HG02623 (cell line): ENCODE results near the gene ODC1.

ENCODE experiments used
- ATAC-seq: cut with Tn5 transposase; IDR thresholded peaks from one replicate; pipeline ENCODE4 v1.9.1; 2021; ENCODE audit warnings: moderate library complexity; ENCODE audit not compliant: unreplicated experiment

ODC1 gene

DNA sequence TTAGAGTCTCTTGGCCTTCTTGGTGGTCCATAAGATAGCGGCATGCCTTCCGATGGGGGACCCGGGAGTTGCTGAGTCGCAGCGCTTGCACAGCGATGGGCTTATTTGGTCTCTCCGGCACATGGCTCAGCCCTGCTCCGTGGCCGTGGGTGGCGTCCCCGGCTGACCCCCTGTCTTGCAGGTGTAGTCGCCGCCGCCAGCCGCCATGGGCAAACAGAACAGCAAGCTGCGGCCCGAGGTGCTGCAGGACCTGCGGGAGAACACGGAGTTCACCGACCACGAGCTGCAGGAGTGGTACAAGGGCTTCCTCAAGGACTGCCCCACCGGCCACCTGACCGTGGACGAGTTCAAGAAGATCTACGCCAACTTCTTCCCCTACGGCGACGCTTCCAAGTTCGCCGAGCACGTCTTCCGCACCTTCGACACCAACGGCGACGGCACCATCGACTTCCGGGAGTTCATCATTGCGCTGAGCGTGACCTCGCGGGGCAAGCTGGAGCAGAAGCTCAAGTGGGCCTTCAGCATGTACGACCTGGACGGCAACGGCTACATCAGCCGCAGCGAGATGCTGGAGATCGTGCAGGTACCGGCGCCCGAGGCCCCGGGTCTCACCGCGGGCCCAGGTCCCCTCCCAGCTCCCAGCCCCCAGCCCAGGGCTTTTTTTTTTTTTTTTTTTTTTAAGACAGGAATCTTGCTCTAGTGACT is 28.4 kb downstream of the ODC1 start:
- no peak for ATAC-seq

DNA sequence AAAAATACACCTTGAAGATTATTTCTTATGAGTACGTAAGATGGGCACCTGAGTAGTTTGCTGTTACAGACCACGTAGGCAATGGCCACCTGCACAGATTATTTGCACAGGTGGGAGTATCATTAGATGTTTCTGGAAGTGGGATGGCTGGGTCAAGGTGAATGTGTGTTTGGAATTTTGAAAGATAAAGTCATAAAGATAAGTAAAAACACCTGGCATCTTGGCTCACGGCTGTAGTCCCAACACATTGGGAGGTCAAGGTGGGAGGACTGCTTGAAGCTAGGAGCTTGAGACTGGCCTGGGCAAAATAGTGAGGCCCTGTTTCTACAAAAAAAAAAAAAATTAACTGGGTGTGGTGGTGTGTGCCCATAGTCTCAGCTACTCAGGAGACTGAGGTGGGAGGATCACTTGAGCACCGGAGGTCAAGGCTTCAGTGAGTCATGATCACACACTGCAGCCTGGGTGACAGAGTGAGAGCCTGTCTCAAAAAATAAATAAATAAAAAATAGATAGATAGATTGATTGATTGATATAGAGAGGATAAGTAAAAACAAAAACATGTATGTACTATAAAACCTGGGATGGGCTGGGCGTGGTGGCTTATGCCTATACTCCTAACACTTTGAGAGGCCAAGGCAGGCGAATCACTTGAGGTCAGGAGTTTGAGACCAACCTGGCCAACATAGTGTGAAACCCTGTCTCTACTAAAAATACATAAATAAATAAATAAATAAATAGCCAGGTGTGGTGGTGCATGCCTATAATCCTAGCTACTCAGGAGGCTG is 30.4 kb downstream of the ODC1 start:
- ATAC-seq: no peak

DNA sequence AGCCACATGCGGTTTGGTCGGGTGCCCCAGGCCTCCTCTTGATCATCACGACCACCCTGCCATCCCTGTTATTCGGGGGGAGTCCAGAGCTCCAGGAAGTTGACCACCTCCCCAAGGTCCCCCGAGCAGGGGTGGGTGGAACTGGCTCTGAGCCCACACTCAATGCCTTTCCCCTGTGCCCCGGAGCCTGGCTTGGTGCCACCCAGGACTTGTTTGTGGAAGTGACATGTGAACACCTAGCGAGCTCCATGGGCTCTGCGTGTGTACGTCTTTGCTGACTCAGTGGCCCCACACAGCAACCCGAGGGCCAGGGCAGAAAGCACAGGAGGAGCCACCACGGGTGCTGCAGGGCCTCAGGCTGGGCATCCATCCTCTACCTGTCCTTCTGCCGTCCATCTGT is 32.5 kb downstream of the ODC1 start:
- ATAC-seq: no peak

DNA sequence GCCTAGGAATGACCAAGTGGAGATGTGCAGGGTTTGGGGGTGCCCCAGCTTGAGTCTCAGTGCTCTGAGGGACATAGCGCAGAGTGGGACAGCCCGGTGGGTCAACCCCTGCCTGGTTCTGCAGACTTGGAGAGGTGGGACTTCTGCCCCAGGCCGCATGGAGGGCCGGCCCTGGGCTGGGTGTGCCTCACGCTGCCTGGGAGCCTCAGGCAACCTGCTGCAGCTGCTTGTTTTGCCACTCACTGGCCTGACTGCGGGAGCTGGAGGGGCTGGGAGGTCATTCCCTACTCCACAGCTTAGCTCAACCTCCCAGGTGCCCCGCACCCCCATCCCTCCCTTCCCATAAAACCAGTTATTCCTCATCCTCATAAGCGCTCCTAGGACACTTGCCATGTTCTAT is 33.1 kb downstream of the ODC1 start:
- ATAC-seq: no peak

DNA sequence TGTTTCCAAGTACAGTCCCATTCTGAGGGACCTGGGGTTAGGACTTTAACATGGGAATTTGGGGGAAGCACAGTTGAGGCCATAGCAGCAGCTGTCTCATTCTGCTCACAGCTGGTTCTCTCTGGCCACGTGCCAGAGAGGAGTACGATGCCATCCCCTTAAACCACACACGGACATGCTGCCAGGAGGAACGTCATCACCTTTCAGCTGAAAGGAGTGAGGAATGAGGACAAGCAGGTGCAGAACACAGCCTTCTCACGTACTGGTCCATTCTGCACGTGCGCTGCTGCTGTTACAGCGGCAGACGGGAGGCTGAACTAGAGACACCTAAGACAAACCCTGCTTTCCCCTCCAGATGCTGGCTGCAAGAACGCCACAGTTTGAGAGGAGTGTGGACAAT is 33.5 kb downstream of the ODC1 start:
- no peak for ATAC-seq

DNA sequence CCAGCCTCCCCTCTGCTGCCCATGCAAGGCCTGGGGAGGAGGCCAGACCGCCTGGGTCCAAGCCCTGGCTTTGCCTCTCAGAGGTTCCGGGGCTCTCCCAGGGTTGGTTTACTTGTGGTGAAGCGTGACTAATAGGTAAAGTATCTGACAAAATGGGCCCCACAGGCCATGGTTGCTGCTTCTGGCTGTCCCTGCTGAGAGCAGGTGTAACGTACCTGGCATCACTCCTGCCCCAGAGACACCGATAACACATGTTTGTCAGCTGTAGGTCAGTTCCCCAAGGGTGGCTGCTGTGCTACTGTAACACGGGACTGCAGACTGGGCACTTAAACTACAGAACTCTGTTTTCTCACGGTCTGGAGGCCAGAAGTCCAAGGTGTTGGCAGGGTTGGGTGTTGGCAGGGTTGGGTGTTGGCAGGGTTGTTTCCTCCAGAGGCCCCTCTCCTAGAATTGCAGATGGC is 34.1 kb downstream of the ODC1 start:
- ATAC-seq: no peak

DNA sequence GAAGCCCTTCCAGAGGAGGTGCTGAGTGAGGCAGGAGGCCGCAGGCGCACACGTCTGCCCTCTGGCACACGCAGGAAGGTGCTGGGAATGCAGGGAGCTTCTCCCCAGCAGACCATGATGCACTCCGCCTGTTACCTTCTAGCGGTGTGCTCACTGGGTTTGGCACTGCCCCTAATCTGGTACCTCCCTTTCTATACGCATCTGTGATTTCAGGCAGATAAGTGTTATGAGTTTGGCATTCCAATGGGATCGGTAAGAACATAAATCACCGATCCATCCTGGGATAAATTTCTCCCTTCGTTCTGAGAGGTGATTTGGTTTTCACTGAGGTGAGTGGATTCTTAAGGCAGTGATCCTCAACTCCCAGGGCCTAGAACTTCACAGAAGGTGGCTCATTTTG is 34.6 kb downstream of the ODC1 start:
- ATAC-seq: no peak

DNA sequence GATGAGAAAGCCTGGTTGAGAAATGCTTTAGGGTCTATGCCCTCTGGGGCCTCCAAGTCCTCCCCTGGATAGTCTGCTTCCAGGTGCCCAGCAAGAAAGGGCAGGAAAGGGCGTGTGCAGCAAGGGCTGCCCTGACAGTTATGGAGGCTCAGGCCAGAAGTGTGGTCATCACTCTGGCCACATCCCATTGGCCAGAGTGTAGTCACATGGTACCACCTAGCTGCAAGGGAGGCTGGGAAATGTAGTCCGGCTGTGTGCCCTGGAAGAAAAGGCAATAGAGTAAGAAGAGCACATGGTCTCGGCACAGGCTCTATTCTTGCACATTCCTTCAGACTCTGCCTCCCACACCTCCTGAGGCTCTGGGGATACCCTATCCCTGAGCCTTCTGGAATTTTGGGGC is 35.7 kb downstream of the ODC1 start:
- ATAC-seq: peak; percentile 31

DNA sequence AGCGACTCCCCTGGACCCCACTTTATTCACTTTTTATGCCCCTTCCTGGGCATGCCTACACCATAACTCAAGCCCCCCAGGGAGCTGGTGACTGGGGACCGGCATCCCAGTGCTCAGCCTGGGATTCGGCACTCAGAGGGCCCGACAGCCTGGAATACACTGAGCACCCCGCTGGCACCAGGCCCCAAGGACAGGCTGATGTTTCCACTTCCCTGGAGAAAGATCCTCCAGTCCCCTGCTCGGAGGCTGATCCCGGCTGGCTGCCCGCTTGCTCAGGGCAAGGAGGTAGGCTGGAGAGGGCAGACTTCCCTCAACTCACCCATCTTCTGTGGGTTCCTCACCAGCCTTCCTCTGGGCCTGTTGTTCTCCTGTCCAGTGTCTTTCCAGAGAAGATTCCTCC is 36.6 kb downstream of the ODC1 start:
- no peak for ATAC-seq

DNA sequence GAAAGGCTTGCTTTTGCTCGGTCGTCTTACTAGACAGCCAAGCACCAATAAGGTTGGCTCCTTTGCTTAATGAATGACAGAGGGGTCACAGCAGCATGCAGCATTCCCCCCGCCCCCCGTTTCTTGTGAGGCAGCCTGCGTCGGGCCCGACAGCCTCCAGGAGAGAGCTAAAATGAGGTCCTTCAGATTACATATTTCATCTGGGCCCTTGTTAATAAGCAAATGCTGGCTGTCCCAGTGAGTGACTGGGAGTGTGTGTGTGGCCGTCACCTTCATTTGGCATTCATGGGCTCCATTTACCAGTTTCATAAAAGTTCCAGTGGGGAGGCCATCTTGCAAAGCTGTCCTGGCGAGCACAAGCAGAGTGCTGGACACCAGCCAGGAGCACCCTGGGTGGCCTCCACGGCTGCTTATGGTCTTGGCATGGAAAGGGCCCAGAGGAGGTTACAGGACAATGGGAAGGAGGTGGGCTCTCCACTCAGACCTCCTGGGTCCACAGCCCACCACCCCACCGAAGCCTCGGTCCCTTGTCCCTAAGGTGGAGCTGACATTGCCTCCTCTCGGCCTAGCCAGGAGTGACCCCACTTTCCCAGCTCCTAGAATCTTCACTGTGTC is 37.2 kb downstream of the ODC1 start:
- no peak for ATAC-seq

DNA sequence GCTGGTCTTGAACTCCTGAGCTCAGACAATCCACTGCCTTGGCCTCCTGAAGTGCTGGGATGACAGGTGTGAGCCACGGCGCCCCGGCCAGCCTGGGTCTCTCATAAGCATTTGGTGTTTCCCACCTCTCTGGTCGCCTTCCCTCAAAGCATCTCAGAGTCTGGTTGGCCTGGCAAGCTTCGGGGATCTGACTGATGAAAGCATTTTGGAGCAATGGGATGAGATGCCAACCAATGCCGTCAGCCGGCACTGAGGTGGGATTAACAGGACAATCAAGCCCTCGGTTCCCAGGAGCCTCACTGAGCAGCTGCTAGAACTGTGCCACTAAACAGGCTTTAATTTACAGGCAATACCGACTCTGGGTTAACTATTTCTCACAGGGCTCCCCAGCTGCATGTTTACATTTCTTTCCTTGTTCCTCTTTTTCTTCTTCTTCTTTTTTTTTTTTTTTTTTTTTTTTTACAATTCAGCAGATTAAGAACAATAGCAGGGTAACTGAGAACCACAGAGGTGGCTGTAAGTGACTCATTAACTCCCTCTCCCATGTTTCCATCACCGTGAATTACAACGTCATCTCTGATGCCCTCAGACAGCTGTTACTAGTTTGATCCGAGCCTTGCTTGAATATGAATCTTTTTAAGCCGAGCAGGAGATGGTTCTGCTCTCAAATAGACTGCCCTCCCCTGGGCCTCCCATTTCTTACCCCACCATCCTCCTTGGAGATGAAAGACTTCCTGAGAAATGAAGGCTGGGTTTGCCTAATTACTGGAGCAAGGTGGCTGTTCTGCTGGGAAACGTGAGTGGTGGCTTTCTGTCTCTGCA is 37.9 kb downstream of the ODC1 start:
- peak; percentile 38 for ATAC-seq

DNA sequence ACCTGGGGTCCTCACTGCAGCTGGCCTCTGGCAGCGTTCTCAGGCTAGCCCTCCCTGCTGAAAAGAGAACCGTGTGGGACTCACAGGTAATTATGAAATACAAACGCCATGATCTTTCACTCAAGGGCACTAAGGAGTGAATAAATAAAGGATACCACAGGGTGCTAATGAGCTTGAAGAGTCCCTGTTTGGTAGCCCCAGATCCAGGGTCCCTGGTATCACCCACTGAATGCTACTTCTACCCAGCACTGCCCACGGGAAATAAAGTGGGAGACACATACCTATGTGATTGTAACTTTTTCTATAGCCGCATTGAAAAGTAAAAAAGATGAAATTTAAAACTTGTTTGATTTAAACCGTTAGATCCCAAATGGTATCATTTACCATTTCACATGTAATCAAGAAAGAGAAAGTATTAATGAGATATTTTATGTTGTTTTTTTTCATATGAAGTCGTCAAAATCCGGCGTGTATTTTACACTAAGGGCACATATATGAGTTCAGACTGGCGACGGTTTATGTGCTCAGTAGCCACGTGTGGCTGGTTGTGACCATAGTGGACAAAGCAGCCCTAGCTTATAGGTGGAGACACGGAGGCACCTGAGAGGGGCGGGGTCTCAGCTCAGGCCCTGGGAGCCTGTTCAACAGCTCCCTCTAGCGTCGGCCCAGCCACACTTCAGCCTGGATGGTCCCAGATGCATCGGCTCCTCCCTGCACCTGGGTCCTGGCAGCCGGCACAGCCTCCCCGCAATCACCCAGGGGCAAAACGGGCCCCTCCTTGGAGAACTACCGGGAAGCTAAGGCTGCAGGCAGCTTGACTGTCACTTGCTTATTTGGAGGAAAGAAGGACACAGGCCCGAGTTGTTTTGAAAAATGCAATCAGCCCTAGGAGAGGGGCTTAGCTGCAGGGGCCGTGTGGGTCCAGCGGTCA is 39.2 kb downstream of the ODC1 start:
- ATAC-seq: peak; percentile 47

DNA sequence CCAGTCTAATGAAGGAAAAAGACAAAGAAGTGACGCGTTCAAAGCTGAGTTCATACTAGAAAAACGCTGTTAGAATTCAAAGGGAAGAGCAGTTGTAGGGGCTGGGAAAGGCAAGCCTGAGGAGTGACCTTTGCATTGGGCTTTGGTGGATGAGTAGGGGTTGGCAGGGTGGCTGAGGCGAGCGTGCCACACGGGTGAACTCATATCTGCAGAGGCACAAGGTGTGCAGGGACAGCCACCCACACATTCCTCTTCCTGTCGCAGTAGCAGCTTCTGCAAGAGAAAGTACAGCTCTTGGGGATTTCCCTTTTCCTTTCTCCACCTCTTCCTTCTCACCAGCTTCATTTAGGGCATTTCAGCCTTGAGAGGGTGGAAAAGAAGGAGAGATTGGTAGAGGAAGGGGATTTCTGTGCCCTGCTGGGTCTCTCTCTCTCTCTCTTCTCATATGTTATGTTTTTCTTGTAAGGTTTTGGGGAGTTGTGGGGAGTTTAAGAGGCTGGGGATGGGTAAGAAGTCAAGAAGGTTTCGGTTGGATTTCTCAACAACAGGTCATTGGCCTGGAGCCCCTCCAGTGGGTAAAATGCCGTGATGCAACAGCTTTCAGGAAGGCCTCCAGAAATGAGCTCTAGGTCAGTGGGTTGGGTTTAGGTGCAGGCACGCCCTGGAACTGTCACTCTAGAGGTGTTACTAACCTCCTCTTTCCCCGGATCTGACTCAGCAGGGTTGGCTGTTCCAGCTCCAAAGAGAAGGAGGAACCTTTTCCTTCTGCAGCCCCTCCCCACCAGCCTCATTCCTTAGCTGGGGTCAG is 40.1 kb downstream of the ODC1 start:
- peak; percentile 41 for ATAC-seq

DNA sequence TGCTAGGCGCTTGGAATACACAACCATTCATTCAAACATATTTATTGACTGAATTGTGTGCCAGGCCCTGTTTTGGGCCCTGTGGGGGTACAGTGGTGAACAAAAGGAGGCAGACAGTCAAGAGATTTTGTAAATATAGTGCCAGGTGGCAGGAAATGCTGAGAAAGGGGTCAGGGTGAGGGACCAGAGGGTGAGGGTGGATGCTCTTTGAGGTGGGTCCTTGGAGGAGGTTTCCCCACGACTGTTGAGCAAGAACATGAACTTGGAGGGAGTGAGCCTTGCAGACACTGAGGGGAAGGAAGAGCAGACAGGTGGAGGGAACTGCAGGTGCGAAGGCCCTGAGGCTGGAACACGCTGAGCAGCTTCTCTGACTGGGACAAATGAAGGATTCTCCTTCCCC is 40.7 kb downstream of the ODC1 start:
- ATAC-seq: no peak

DNA sequence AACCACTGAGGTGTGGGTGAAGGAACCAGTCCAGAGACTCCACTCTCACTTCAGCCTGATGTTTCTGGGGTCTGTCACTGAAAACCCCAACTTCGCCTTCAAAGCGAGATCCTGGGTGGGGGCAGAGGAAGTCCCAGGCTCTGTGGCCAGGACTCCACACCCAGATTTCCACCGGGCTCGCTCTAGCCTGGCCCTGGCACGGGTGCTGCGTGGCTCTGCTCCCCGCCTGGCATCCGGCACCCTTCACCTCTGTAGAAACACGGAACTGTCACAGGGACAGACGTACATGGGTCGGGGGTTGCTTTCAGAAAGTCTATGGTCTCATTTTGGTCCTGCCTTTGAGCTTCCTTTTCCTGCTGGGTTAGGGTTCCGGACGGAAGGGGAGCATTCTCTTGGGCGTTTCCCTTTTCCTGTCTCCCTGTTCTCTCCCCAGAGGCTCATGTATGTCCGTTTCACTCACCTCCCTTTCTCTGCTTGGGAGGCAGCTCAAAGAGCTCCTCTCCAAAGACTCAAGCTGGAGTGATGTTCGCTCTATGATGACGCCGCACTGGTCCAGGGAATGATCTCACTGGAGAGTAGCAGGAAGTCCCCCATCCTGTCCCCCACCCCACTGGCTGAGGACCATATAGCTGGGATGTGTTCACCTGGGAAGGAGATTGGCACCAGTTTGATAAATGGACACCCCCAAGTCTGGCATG is 41.5 kb downstream of the ODC1 start:
- ATAC-seq: no peak

DNA sequence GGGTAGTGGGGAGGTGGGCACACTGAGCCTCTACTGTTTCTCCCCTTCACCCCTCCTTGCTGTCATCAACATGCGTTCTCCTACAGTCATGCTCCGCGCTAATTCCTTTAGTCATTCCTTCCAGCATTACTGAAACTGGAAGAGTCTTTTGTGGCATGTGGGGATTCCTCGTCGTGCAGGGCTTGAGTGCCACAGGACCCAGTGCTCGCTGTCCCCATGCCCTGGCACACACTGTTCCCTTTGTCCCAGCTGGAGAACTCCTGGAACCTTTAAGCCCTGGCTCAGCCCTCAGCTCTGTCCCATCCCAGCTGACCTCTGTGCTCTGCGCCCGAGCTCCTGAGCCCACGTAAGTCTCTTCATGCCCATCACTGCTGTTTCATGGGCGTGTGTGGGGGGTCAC is 42.1 kb downstream of the ODC1 start:
- ATAC-seq: no peak

DNA sequence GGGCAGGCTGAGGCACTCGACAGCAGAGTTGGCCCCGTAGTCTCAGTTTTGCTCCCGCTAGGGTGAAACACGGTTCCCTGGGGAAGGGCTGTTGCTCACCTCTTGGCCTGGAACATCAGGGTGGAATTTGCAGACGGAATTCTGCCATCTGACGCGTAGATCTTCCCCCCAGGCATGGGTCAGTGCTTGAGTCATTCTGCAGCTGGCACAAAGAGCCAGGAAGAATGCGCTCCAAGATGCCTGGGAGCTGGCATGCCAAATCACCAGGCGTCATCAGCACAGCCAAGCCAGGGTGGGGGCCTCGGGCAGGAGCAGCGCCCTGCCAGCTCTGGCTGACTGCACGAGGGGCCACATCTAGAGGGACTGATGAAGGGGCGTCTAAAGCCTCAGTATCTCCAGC is 42.7 kb downstream of the ODC1 start:
- no peak for ATAC-seq

DNA sequence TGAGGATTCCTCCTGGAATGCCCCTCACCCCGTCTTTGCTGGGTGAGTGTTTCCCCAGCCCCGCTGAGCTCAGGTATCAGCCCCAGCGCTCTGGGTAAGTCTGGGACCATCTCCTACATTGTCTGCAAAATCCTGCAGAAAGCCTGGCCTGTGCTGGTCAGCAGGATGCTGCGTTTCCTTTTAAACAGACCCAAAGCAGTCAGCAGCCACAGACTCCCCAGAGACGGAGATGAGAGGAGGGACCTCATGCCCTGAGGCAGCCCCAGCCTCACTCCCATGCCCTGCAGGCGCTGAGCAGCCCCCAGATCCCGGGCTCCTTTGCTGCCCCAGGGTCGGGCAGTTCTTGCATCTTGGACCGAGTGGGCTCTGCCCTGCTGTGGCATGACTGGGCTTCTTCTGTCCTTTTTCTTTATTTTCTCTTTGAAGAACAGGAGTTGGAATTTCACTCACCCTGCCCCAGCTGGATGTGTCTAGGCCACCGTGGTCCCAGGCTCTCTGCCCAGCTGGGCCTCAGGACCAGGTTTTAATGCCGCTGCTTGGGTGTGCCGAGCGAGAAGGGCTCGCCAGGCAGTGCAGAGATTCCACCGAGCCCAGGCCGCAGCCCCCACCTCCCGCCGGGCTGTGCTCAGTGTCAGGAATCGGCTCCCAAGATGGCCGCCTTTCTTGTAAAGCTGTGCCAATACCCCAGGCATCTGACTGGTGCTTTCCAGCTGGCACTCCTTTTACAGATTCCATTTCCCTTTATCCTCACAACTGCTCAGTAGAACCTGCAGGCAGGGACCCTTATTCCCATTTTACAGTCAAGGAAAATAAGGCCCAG is 43.6 kb downstream of the ODC1 start:
- no peak for ATAC-seq
